Kidney epithelial cell (primary cell): ENCODE measurements around the gene TIA1. TPM values are rescaled to one million over a fixed set of nuclear protein-coding genes. Genes with fewer than 3 reads are reported as not detected.

ENCODE experiments used
- DNase-seq: peaks from one replicate; pipeline ENCODE4 v3.0.0-alpha.2; 2010; ENCODE audit warnings: low read depth
- H3K27me3 ChIP-seq: 2 replicates; pipeline ENCODE4 v1.6.0; 2011; ENCODE audit warnings: low read length; ENCODE audit not compliant: control insufficient read depth, insufficient read depth
- H3K36me3 ChIP-seq: 2 replicates; pipeline ENCODE4 v1.5.1; 2011; ENCODE audit warnings: low read length; ENCODE audit not compliant: control insufficient read depth, insufficient read depth
- H3K4me3 ChIP-seq: 2 replicates; pipeline ENCODE4 v1.5.1; 2011; ENCODE audit warnings: low read depth, mild to moderate bottlenecking, control low read depth, low read length
- total RNA-seq: library from RNA; depleted of rRNA; stranded (reverse); fragments of >200 nt; gene quantifications from 2 replicates; pipeline ENCODE4 v1.2.3, GENCODE V29; 2015
- TF ChIP-seq, protein P1 (sequence below): IDR thresholded peaks from 2 replicates; pipeline ENCODE4 v1.5.1; 2011; ENCODE audit warnings: mild to moderate bottlenecking, moderate library complexity, low read length, control low read depth, inconsistent platforms; ENCODE audit not compliant: insufficient read depth, poor library complexity, severe bottlenecking

TIA1 gene
- total RNA-seq, 1 donor from 2014 or later = 64.6 TPM

DNA sequence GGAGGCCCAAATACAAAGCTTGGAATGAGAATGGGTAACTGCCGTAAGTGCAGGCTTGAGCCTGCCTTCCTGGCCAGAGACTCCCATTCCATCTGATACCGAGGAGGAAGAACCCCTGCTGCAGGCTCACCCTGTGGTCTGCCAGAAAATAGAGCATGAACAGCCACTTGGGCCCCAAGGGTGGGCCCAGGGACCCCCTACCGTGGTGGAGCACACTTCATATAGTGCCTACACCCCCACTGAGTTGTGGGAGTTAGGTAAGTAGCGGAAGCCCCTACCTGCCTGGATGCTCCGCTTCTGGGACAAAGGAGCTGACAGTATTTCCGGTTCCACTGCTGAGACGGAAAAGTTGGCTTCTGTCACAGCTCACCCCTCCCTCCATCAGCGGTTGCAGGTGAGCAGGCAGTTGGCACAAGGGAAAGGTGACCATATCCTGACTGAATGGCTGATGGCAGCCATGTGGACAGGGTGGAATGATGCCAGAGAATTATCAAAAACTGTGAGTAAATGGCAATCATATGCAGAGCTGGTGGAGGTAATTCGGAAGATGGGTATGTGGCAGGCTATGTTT is 46.1 kb downstream of the TIA1 start:
- Histone ChIP-seq H3K4me3 (no peak overlapping the region), H3K27me3 (no peaks in the 10 kb centered on the region), H3K36me3 (no peaks in the 10 kb centered on the region)
- TF ChIP-seq, protein P1, sequence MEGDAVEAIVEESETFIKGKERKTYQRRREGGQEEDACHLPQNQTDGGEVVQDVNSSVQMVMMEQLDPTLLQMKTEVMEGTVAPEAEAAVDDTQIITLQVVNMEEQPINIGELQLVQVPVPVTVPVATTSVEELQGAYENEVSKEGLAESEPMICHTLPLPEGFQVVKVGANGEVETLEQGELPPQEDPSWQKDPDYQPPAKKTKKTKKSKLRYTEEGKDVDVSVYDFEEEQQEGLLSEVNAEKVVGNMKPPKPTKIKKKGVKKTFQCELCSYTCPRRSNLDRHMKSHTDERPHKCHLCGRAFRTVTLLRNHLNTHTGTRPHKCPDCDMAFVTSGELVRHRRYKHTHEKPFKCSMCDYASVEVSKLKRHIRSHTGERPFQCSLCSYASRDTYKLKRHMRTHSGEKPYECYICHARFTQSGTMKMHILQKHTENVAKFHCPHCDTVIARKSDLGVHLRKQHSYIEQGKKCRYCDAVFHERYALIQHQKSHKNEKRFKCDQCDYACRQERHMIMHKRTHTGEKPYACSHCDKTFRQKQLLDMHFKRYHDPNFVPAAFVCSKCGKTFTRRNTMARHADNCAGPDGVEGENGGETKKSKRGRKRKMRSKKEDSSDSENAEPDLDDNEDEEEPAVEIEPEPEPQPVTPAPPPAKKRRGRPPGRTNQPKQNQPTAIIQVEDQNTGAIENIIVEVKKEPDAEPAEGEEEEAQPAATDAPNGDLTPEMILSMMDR = no peak
- no peak for DNase-seq

DNA sequence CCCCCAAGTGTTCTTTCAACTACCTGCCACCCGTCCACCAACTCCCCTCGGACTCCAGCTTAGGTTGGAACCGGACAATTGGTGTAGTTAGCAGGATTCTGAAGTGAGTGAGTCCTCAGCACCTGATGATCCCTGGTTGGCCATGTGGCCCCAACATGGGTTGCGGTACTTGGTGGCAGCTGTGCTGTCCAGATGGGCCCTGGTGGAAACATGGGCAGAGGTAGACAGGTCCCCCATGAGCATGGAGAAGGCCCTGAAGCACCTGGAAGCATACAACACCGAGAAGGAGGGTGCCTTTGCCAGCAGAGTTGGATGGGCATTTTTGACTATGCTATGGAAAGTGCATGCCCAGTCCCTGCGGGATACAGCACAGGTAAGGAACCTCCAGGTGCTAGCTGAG is 46.6 kb downstream of the TIA1 start:
- H3K4me3 ChIP-seq = no peak overlapping the region
- no peak for DNase-seq
- H3K27me3 ChIP-seq = no peaks in the 10 kb centered on the region
- no peaks in the 10 kb centered on the region for H3K36me3 ChIP-seq
- TF ChIP-seq, protein P1 = no peak

DNA sequence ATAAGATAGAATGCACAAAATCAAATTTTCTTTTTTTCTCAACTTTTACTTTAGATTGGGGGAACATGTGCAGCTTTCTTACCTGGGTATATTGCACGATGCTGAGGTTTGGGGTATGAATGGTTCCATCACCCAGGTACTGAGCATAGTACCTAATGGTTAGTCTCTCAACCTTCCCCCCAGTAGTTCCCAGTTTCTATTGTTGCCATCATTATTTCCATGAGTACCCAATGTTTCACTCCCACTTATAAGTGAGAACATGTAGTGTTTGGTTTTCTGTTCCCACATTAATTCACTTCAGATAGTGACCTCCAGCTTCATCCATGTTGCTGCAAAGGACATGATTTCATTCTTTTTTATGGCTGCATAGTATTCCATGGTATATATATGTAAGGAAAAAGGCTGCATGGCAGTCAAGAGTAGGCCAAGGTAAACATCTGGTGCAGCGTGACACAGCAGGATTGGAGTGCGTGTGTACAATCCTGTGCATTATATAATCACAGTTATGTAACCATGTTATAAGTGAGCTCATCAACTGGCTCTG is 47.1 kb downstream of the TIA1 start:
- no peak overlapping the region for H3K4me3 ChIP-seq
- DNase-seq = no peak
- no peaks in the 10 kb centered on the region for H3K36me3 ChIP-seq
- no peaks in the 10 kb centered on the region for H3K27me3 ChIP-seq
- TF ChIP-seq, protein P1 = no peak

DNA sequence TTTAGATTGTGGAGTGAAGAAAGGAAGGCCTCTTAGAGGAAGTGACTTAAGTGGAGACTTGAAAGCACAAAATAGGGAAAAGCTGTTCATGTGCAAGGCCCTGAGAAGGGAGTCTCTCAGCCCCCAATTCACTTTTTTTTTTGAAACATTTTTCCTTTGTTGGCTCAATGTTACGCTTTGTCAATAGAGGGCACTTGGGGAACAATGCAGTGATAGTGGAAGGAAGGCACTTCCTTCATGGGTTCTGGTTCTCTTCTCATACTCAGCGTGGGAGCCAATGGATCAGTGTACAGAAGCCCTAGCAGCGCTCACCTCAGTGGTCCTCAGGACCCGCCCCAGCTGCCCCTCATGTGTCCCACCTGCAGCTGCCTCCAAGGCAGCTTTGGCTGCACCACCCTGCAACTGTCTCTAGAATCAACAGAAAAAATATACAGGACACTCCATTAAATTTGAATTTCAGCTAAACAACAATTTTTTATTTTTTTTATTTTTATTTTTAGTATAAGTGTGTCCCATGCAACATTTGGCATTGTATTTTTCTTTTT is 49.0 kb downstream of the TIA1 start:
- H3K27me3 ChIP-seq = no peaks in the 10 kb centered on the region
- no peak overlapping the region for H3K4me3 ChIP-seq
- H3K36me3 ChIP-seq = no peaks in the 10 kb centered on the region
- TF ChIP-seq, protein P1 = no peak
- DNase-seq = no peak

DNA sequence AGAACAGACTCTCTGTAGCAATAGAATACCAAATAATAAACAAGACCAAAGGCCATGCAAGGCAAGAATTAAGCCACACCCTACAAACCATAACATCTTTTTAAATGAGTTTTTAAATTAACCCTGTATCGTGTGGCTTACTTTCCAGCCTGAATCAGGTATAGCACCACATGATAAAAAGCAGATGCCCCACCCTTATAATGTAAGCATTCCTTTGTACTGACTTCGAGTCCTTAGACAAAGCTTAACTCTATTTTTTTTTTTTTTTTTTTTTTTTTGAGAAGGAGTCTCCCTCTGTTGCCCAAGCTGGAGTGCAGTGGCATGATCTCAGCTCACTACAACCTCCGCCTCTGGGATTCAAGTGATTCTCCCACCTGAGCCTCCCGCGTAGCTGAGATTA is 55.9 kb downstream of the TIA1 start:
- no peak for DNase-seq
- H3K27me3 ChIP-seq = no peaks in the 10 kb centered on the region
- no peaks in the 10 kb centered on the region for H3K36me3 ChIP-seq
- TF ChIP-seq, protein P1 = no peak
- H3K4me3 ChIP-seq = no peak overlapping the region
